Heart left ventricle (tissue), 13 donors: ENCODE data around the gene TRIM7.

Experiments used
- CTCF ChIP-seq, 12 donors: fragments of 200-600 bp; sonication (generic) in 4 of 12; IDR thresholded peaks; one replicate each; pipeline versions ENCODE4 v1.5.0 to v1.8.0; 2018 to 2022; ENCODE audit warnings: antibody characterized with exemption in 12 of 12, mild to moderate bottlenecking in 5 of 12
- POLR2A ChIP-seq, 2 donors: fragments of 450-650 bp; IDR thresholded peaks; one replicate each; pipeline ENCODE4 v1.6.1; 2017; ENCODE audit warnings: antibody characterized with exemption in 2 of 2, mild to moderate bottlenecking in 2 of 2, moderate library complexity in 2 of 2
- donor health status: ischemic (EF 13 %, LVEDD 7.1; RV severe dilation, severe dysfunction).
- donor health status: DM: no; HTN: yes; CAD: no.
- donor health status: DM: no; HTN: no; CAD: no.
- donor health status: ischemic (EF 25% LVEDD 6.9; RV normal size, moderate dysfunction).
- donor health status: ischemic (EF 25% LVEDD 5.7; RV mildly dilated, moderate dysfunction).
- donor health status: ischemic (EF 35%, LVEDD 5.7; RV mildly dilated, moderate dysfunction).
- donor health status: nonischemic (EF 11% LVEDD 7.7; RV severe dilation, severe dysfunction).
- donor health status: DM: yes; HTN: yes; CAD: no.
- donor health status: PGD.
- donor health status: ischemic (EF 29% LVEDD 5.4; RV normal size, mild dysfunction).
- donor health status: nonischemic (EF 23%, LVEDD 6.1; RV moderate dilation, normal function).

- TF ChIP-seq POLR2A (IDR thresholded peaks at IDR 0.05), result no peak
- TF ChIP-seq CTCF (IDR thresholded peaks at IDR 0.05), result no peak
These were observed 54.9 kb downstream of the TRIM7 start for GRCh38 chr5:181149806-181150733.
